GM23338 (cell line): Measurements from ENCODE around the gene ARPC5. TPM values are rescaled to one million over a fixed set of nuclear protein-coding genes. Genes with fewer than 3 reads are reported as not detected.

Experiments used
- ATAC-seq: fragments of 200-7000 bp; cut with Tn5 transposase; 3 replicates; pipeline ENCODE4 v1.9.1; 2020
- DNase-seq: peaks from one replicate; pipeline ENCODE4 v3.0.0-alpha.2; 2015; ENCODE audit warnings: low spot score
- H2AFZ ChIP-seq: fragments of 200-600 bp; sonication (generic); 2 replicates; pipeline ENCODE4 v1.8.0; 2016; ENCODE audit warnings: antibody characterized with exemption, mild to moderate bottlenecking, moderate library complexity
- H3F3A ChIP-seq: fragments of 200-600 bp; sonication (generic); replicated peaks from 2 replicates; pipeline ENCODE4 v1.8.0; 2017; ENCODE audit warnings: antibody characterized with exemption, mixed run types, low read depth
- H3K27ac ChIP-seq: fragments of 200-600 bp; sonication (generic); 2 replicates; pipeline ENCODE4 v1.6.1; 2016; ENCODE audit warnings: low read depth
- H3K27me3 ChIP-seq: fragments of 200-600 bp; sonication (generic); 2 replicates; pipeline ENCODE4 v1.8.0; 2016; ENCODE audit warnings: mild to moderate bottlenecking, mixed run types, moderate library complexity; ENCODE audit not compliant: insufficient read depth
- H3K36me3 ChIP-seq: fragments of 200-600 bp; sonication (generic); 2 replicates; pipeline ENCODE4 v1.8.0; 2016; ENCODE audit warnings: mild to moderate bottlenecking; ENCODE audit not compliant: insufficient read depth
- H3K4me1 ChIP-seq: fragments of 200-600 bp; sonication (generic); 2 replicates; pipeline ENCODE4 v1.8.0; 2016; ENCODE audit warnings: mild to moderate bottlenecking, moderate library complexity; ENCODE audit not compliant: insufficient read depth
- H3K4me2 ChIP-seq: fragments of 200-600 bp; sonication (generic); 2 replicates; pipeline ENCODE4 v1.7.1; 2017; ENCODE audit warnings: mixed run types
- H3K4me3 ChIP-seq: fragments of 200-600 bp; sonication (generic); 2 replicates; pipeline ENCODE4 v1.6.1; 2016; ENCODE audit warnings: mixed run types
- H3K79me2 ChIP-seq: fragments of 200-600 bp; sonication (generic); replicated peaks from 2 replicates; pipeline ENCODE4 v1.8.0; 2017; ENCODE audit warnings: mild to moderate bottlenecking; ENCODE audit not compliant: insufficient read depth
- H3K9me2 ChIP-seq: fragments of 200-600 bp; sonication (generic); 2 replicates; pipeline ENCODE4 v1.8.0; 2017; ENCODE audit not compliant: insufficient read depth
- H4K20me1 ChIP-seq: fragments of 200-600 bp; sonication (generic); replicated peaks from 2 replicates; pipeline ENCODE4 v1.8.0; 2017; ENCODE audit warnings: mild to moderate bottlenecking; ENCODE audit not compliant: insufficient read depth
- H3K27ac Mint-ChIP-seq: 2 replicates; pipeline ENCODE4 v1.8.0; 2020; ENCODE audit warnings: inconsistent platforms, mild to moderate bottlenecking, moderate library complexity, mixed read lengths
- H3K27me3 Mint-ChIP-seq: 3 replicates; pipeline ENCODE4 v1.8.0; 2022; ENCODE audit warnings: low read depth, mild to moderate bottlenecking, moderate library complexity, mixed read lengths, inconsistent platforms; ENCODE audit not compliant: insufficient read depth, poor library complexity
- H3K36me3 Mint-ChIP-seq: 3 replicates; pipeline ENCODE4 v1.8.0; 2021; ENCODE audit warnings: low read depth, mild to moderate bottlenecking, inconsistent platforms, moderate library complexity, mixed read lengths
- H3K4me1 Mint-ChIP-seq: 3 replicates; pipeline ENCODE4 v1.8.0; 2020; ENCODE audit warnings: mild to moderate bottlenecking, inconsistent platforms, mixed read lengths
- H3K4me3 Mint-ChIP-seq: 3 replicates; pipeline ENCODE4 v1.8.0; 2021; ENCODE audit warnings: moderate library complexity, mild to moderate bottlenecking, inconsistent platforms, mixed read lengths
- H3K9me3 Mint-ChIP-seq: 3 replicates; pipeline ENCODE4 v1.8.0; 2020; ENCODE audit warnings: moderate library complexity, mild to moderate bottlenecking, inconsistent platforms, mixed read lengths
- CREB1 ChIP-seq: fragments of 250-450 bp; sonication (Bioruptor Pico); IDR thresholded peaks from 2 replicates; pipeline ENCODE4 v1.5.0; 2020; ENCODE audit warnings: low read depth, mild to moderate bottlenecking, moderate library complexity
- EZH2 ChIP-seq: fragments of 200-600 bp; sonication (generic); IDR thresholded peaks from one replicate; pipeline ENCODE4 v1.8.0; 2017; ENCODE audit warnings: antibody characterized with exemption, mild to moderate bottlenecking, low read depth; ENCODE audit not compliant: unreplicated experiment
- EZH2phosphoT487 ChIP-seq: fragments of 200-600 bp; sonication (generic); IDR thresholded peaks from one replicate; pipeline ENCODE4 v1.8.1; 2018; ENCODE audit warnings: antibody characterized with exemption; ENCODE audit not compliant: unreplicated experiment
- JUNB ChIP-seq: IDR thresholded peaks from one replicate; pipeline ENCODE4 v1.6.1; 2016; ENCODE audit warnings: antibody characterized with exemption; ENCODE audit not compliant: unreplicated experiment
- NANOG ChIP-seq: IDR thresholded peaks from 2 replicates; pipeline ENCODE4 v1.6.1; 2016; ENCODE audit warnings: antibody characterized with exemption, borderline replicate concordance
- POLR2AphosphoS5 ChIP-seq: IDR thresholded peaks from 2 replicates; pipeline ENCODE4 v1.6.1; 2016; ENCODE audit warnings: antibody characterized with exemption, low read depth
- STAT1 ChIP-seq: IDR thresholded peaks from one replicate; pipeline ENCODE4 v1.6.1; 2016; ENCODE audit warnings: antibody characterized with exemption; ENCODE audit not compliant: unreplicated experiment
- ZNF114 ChIP-seq: fragments of 250-450 bp; sonication (Bioruptor Pico); IDR thresholded peaks from 2 replicates; pipeline ENCODE4 v1.5.0; 2020; ENCODE audit warnings: mild to moderate bottlenecking, moderate library complexity
- ZNF331 ChIP-seq: fragments of 250-450 bp; sonication (Bioruptor Pico); IDR thresholded peaks from 2 replicates; pipeline ENCODE4 v1.5.0; 2020; ENCODE audit warnings: low read depth, mild to moderate bottlenecking, moderate library complexity
- polyA plus RNA-seq: library from polyadenylated mRNA; unstranded; fragments of >200 nt; fragmentation: Nextera tagmentation; extraction: Ambion mirVana; gene quantifications from 2 replicates; pipeline ENCODE4 v1.2.1, GENCODE V29; 2016
- total RNA-seq: library from RNA; depleted of rRNA; stranded (reverse); fragments of >200 nt; shearing (Covaris generic); gene quantifications from 2 replicates; pipeline ENCODE4 v1.2.3, GENCODE V29; 2014
- TF ChIP-seq, protein P1 (sequence below): IDR thresholded peaks from one replicate; pipeline ENCODE4 v1.6.1; 2018; ENCODE audit warnings: antibody characterized with exemption; ENCODE audit not compliant: unreplicated experiment
- TF ChIP-seq, protein P2 (sequence below): fragments of 250-450 bp; sonication (Bioruptor Pico); IDR thresholded peaks from 2 replicates; pipeline ENCODE4 v1.5.0; 2020; ENCODE audit warnings: mild to moderate bottlenecking, moderate library complexity
- TF ChIP-seq, protein P3 (sequence below), 2 experiments: fragments of 200-600 bp in 1 of 2; sonication (generic) in 1 of 2; conservative IDR thresholded peaks; 2 replicates each; pipeline versions ENCODE4 v1.5.1 to v1.6.1; 2016 to 2017; ENCODE audit warnings: antibody characterized with exemption in 2 of 2, low read depth in 2 of 2, mild to moderate bottlenecking in 2 of 2, moderate library complexity in 1 of 2
- TF ChIP-seq, protein P4 (sequence below): IDR thresholded peaks from 2 replicates; pipeline ENCODE4 v1.6.1; 2016; ENCODE audit warnings: antibody characterized with exemption

The ARPC5 gene
- total and polyA plus RNA-seq, 2 experiments from 2014 or later, result 75.4 to 98.9 TPM

DNA sequence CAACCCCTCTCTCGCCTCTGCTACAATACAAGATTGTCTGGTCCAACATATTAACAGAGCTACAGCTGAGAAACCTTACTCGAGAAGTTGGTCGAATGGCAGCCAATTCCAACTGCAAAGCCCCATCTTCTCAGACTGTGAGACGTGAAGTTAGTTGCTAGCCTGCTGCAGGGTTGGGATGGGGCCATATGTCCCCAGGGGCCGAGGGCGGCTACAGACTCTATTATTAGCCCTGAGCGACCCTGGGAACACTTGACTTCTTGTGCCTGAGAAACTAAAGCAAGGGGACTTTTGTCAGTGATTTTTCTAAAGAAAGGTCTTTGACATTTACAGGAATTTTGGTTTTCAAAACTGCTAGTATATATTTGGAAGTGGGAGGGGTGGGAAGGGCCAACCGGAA lies 59.0 kb downstream of the ARPC5 start:
- no peaks in the 10 kb centered on the region for H4K20me1 ChIP-seq
- H3K4me1 ChIP-seq, result peaks cover 5% of the 10 kb centered on the region; the same call in 1 of the 2 replicates
- Mint-ChIP-seq H3K4me3 (no peak overlapping the region), H3K9me3 (no peaks in the 10 kb centered on the region), H3K36me3 (no peaks in the 10 kb centered on the region), H3K4me1 (no peaks in the 10 kb centered on the region), H3K27me3 (peaks cover 5% of the 10 kb centered on the region), H3K27ac (no peak overlapping the region)
- TF ChIP-seq, protein P1, sequence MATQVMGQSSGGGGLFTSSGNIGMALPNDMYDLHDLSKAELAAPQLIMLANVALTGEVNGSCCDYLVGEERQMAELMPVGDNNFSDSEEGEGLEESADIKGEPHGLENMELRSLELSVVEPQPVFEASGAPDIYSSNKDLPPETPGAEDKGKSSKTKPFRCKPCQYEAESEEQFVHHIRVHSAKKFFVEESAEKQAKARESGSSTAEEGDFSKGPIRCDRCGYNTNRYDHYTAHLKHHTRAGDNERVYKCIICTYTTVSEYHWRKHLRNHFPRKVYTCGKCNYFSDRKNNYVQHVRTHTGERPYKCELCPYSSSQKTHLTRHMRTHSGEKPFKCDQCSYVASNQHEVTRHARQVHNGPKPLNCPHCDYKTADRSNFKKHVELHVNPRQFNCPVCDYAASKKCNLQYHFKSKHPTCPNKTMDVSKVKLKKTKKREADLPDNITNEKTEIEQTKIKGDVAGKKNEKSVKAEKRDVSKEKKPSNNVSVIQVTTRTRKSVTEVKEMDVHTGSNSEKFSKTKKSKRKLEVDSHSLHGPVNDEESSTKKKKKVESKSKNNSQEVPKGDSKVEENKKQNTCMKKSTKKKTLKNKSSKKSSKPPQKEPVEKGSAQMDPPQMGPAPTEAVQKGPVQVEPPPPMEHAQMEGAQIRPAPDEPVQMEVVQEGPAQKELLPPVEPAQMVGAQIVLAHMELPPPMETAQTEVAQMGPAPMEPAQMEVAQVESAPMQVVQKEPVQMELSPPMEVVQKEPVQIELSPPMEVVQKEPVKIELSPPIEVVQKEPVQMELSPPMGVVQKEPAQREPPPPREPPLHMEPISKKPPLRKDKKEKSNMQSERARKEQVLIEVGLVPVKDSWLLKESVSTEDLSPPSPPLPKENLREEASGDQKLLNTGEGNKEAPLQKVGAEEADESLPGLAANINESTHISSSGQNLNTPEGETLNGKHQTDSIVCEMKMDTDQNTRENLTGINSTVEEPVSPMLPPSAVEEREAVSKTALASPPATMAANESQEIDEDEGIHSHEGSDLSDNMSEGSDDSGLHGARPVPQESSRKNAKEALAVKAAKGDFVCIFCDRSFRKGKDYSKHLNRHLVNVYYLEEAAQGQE, result no peak
- TF ChIP-seq, protein P2, sequence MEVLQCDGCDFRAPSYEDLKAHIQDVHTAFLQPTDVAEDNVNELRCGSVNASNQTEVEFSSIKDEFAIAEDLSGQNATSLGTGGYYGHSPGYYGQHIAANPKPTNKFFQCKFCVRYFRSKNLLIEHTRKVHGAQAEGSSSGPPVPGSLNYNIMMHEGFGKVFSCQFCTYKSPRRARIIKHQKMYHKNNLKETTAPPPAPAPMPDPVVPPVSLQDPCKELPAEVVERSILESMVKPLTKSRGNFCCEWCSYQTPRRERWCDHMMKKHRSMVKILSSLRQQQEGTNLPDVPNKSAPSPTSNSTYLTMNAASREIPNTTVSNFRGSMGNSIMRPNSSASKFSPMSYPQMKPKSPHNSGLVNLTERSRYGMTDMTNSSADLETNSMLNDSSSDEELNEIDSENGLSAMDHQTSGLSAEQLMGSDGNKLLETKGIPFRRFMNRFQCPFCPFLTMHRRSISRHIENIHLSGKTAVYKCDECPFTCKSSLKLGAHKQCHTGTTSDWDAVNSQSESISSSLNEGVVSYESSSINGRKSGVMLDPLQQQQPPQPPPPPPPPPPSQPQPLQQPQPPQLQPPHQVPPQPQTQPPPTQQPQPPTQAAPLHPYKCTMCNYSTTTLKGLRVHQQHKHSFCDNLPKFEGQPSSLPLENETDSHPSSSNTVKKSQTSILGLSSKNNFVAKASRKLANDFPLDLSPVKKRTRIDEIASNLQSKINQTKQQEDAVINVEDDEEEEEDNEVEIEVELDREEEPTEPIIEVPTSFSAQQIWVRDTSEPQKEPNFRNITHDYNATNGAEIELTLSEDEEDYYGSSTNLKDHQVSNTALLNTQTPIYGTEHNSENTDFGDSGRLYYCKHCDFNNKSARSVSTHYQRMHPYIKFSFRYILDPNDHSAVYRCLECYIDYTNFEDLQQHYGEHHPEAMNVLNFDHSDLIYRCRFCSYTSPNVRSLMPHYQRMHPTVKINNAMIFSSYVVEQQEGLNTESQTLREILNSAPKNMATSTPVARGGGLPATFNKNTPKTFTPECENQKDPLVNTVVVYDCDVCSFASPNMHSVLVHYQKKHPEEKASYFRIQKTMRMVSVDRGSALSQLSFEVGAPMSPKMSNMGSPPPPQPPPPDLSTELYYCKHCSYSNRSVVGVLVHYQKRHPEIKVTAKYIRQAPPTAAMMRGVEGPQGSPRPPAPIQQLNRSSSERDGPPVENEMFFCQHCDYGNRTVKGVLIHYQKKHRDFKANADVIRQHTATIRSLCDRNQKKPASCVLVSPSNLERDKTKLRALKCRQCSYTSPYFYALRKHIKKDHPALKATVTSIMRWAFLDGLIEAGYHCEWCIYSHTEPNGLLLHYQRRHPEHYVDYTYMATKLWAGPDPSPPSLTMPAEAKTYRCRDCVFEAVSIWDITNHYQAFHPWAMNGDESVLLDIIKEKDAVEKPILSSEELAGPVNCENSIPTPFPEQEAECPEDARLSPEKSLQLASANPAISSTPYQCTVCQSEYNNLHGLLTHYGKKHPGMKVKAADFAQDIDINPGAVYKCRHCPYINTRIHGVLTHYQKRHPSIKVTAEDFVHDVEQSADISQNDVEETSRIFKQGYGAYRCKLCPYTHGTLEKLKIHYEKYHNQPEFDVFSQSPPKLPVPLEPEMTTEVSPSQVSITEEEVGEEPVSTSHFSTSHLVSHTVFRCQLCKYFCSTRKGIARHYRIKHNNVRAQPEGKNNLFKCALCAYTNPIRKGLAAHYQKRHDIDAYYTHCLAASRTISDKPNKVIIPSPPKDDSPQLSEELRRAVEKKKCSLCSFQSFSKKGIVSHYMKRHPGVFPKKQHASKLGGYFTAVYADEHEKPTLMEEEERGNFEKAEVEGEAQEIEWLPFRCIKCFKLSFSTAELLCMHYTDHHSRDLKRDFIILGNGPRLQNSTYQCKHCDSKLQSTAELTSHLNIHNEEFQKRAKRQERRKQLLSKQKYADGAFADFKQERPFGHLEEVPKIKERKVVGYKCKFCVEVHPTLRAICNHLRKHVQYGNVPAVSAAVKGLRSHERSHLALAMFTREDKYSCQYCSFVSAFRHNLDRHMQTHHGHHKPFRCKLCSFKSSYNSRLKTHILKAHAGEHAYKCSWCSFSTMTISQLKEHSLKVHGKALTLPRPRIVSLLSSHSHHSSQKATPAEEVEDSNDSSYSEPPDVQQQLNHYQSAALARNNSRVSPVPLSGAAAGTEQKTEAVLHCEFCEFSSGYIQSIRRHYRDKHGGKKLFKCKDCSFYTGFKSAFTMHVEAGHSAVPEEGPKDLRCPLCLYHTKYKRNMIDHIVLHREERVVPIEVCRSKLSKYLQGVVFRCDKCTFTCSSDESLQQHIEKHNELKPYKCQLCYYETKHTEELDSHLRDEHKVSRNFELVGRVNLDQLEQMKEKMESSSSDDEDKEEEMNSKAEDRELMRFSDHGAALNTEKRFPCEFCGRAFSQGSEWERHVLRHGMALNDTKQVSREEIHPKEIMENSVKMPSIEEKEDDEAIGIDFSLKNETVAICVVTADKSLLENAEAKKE (CRISPR knock-in tag), result no peak
- TF ChIP-seq ZNF114 (CRISPR knock-in tag) (no peak), STAT1 (no peak), CREB1 (CRISPR knock-in tag) (no peak), ZNF331 (no peak), EZH2phosphoT487 (no peak), POLR2AphosphoS5 (no peak), EZH2 (no peak), NANOG (no peak), JUNB (no peak)
- TF ChIP-seq, protein P3, sequence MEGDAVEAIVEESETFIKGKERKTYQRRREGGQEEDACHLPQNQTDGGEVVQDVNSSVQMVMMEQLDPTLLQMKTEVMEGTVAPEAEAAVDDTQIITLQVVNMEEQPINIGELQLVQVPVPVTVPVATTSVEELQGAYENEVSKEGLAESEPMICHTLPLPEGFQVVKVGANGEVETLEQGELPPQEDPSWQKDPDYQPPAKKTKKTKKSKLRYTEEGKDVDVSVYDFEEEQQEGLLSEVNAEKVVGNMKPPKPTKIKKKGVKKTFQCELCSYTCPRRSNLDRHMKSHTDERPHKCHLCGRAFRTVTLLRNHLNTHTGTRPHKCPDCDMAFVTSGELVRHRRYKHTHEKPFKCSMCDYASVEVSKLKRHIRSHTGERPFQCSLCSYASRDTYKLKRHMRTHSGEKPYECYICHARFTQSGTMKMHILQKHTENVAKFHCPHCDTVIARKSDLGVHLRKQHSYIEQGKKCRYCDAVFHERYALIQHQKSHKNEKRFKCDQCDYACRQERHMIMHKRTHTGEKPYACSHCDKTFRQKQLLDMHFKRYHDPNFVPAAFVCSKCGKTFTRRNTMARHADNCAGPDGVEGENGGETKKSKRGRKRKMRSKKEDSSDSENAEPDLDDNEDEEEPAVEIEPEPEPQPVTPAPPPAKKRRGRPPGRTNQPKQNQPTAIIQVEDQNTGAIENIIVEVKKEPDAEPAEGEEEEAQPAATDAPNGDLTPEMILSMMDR (conservative IDR thresholded peaks at IDR 0.05; ENCODE audit: low read depth in 2 of 2), result no peak
- TF ChIP-seq, protein P4, sequence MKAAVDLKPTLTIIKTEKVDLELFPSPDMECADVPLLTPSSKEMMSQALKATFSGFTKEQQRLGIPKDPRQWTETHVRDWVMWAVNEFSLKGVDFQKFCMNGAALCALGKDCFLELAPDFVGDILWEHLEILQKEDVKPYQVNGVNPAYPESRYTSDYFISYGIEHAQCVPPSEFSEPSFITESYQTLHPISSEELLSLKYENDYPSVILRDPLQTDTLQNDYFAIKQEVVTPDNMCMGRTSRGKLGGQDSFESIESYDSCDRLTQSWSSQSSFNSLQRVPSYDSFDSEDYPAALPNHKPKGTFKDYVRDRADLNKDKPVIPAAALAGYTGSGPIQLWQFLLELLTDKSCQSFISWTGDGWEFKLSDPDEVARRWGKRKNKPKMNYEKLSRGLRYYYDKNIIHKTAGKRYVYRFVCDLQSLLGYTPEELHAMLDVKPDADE, result no peak
- no peak overlapping the region for H2AFZ ChIP-seq
- no peak overlapping the region for H3K4me2 ChIP-seq
- DNase-seq (no peak), ATAC-seq (no peak)
- no peaks in the 10 kb centered on the region for H3F3A ChIP-seq
- H3K36me3 ChIP-seq, result no peaks in the 10 kb centered on the region
- H3K9me2 ChIP-seq, result 0 out of 2 replicates have a peak, but pooled peaks cover 3% of the 10 kb centered on the region
- H3K27me3 ChIP-seq, result no peaks in the 10 kb centered on the region
- H3K79me2 ChIP-seq, result no peaks in the 10 kb centered on the region
- no peak overlapping the region for H3K4me3 ChIP-seq
- H3K27ac ChIP-seq, result no peak overlapping the region
